ENCODE data around the gene C11orf52.

C11orf52 gene

DNA sequence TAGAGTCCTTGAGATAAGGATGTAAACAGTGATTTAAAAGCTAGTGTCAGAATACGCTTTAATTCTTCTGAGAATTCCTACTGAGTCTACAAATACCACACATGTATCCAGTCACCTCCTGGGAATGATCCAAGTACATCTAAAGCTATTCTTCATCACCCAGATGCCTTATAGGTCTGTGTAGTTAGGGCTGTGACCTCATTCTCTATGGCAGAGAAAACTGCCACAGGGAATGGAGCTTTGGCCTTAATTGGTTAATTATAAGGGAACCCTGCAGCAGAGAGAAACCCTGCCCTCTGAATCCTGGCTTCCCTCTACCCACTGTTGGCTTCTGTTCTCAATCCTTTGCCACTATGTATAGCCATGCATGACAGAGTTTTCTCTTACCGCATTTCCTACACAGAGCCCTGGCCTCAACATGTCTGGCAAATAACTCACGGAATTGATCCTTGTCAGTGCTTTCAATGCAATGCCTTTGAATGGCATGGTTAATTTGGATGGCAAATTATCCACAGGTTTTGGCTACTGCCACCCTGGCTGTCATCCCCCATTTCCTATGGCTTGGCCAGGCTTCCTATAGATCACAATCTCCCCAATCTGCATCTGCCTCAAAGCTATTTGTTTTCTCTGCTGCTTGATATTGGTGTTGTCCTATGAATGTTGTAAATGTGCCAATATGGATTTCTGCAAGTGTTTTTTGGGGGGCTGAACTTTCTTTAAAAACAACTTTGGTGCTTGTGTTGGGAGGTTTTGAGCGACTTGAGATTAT lies 21.3 kb downstream of the C11orf52 start:
- DNase-seq (ENCODE audit: low spot score) = no peak

DNA sequence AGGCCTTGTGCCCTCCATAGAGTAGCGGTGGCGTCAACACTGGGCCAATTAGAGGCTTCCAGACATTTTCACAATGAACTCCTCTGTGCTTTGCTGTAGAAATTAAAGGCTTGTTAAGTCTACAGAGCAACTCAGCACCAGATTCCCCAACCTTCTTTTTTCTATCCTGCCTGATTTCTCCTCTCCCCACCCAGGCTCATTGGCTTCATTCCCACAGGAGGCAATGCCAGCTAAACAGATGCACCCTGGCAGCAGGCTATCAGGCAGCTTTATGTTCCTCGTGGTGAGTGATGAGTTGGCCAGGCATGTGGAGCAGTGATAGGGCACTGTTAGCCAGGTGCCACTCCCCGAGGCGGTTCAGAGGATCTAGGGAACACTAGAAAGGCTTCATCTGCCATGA lies 23.2 kb downstream of the C11orf52 start:
- DNase-seq (ENCODE audit: low spot score) = no peak

DNA sequence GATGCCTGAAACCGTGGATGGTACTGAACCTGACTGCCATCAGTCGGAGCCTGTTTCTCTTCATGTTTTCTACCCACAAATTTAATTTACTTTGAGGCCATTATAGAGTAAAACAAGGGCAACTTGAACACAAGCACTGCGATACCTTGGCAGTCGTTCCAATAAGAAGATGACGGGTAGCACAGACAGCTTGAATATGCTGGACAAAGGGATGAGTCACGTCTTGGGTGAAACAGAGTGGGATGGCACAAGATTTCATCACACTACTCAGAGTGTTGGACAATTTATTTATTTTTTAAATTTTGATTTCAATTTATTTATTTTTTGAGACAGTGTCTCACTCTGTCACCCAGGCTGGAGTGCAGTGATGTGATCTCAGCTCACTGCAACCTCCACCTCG lies 24.1 kb downstream of the C11orf52 start:
- no peak for DNase-seq (ENCODE audit: low spot score)

DNA sequence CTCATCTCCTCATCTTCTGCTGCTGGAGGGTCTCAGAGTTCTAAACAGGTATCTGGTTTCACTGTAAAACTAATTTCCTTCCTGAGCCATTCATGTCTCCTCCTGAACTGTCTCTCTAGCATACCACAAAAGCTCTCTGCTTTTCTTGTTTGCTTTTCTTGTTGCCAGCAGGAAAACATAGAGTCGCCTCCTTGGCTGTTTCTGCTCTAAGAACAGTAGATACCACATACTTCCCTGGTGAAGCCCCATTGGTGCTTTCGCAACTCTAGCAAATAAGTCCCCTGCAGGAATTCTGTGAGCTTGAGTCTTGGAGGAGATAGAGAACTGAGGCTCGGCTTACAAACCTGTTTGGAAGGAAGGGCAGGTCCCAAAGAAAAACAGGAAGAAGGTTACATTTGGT lies 25.4 kb downstream of the C11orf52 start:
- DNase-seq (ENCODE audit: low spot score) = no peak

DNA sequence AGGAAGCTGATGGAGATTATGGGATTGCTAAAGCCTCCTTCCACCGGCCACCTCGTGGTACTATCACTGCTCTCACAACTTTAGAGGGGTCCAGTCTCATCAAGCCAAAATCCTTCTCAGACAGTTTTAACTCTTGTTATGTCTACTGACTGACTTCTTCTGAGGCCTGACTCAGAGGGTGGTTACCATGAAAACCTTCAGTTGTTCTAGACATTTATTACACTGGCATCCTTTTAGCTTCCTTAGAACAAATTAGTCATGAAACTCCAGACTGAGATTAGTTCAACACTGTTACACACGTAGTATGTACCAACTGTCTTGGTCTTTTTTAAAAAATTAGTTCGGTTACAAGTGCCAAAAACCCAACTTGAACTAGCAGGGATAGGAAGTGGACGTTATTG lies 25.9 kb downstream of the C11orf52 start:
- no peak for DNase-seq (ENCODE audit: low spot score)

DNA sequence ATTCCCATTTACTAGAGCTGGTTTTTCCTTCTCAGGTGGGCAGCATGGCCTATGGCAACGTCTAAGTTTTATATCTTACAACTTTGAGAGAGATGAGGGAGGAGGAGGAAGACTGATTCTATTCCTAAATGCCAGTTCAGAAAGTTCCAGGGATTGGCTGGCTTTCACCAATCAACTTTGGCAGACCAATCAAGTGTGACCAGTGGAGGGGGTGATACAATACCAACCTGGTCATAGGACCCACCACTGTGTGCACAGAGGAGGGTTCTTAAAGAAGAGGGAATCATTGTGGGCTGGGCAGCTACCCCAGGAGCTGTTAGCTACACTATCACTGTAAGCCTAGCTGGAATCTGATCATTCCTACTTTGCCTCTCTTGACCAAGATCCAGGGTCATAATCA lies 26.5 kb downstream of the C11orf52 start:
- DNase-seq (ENCODE audit: low spot score) = no peak

DNA sequence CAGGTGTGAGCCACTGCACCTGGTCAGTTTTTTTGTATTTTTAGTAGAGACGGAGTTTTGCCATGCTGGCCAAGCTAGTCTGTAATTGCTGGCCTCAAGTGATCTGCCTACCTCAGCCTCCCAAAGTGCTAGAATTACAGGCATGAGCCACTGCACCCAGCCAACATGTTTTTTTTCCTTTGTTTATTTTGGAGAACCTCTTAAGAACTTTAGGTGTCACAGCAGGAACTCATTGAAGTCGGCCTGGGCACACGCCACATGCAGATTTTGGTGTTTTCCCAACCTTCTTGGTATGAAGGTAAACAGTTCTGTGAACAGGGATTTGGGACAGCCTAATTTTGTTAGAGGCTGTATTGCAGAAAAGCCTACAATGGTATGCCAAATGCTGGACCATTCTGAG lies 27.8 kb downstream of the C11orf52 start:
- no peak for DNase-seq (ENCODE audit: low spot score)

DNA sequence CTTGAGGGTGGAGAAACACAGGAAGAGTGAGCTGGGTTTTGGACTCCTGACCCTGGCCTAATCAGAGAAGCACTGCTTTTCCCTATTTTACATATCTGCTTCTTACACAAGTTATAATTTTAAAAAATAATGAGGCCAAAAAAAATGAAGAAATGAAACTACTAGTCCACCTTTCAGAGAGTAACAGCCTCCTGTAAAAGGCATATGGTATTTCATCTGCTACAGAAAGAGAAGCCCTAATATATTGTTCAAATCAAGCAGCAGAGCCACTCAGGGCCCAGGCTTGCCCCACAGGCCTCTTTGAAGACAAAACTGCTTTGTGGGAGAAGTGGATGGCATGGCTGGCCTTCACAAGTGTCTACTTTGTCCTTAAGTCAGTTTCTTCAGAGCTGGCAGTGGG lies 28.4 kb downstream of the C11orf52 start:
- DNase-seq (ENCODE audit: low spot score) = no peak

DNA sequence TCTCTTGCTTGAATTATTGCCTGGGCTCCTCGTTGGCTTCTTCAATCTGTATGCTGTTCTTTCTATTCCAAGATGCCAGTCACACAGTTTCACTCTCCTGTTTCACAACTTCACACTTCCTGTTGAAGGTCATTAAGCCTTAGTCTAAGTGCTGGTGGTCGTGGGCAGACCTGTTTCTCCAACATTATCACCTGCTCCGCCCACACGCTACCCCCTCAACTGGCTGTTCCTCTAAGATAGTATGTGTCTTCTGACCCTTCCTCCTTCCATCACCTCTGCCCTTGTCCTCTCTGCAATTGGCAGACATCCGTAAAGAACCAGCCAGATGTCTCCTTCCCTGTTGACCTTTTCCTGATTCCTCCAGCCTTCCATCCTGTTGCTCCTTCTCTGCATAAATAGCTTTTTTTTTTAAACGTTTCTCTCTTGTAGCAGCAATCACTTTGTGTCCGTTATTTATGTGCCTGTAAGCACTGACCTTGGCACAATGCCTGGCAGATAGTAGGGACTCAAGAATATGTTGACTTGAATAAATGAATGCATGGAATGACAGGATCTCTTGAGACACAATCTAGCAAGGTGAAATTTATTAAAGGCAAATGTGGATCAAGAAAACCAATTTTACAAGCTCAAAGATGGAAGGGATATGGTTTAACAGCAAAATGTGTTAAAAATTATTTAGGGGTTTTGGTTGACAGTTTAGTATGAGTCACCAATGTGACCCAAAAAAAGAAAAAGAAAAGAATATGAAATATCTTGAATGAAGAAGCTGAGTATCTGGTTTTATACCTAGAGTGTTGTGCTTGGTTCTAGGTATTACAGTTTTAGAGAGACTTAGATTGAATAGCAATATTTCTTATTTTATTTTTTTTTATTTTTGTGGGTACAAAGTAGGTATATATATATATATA lies 31.1 kb downstream of the C11orf52 start:
- no peak for DNase-seq (ENCODE audit: low spot score)

DNA sequence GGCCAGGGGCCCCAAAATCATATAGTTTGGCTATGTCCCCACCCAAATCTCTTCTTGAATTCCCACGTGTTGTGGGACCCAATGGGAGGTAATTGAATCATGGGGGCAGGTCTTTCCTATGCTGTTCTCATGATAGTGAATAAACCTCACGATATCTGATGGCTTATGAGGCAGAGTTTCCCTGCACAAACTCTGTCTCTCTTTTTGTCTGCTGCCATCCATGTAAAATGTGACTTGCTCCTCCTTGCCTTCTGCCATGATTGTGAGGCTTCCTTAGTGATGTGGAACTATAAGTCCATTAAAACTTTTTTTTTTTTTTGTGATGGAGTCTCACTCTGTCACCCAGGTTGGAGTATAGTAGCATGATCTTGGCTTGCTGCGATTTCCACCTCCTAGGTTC lies 32.9 kb downstream of the C11orf52 start:
- no peak for DNase-seq (ENCODE audit: low spot score)

DNA sequence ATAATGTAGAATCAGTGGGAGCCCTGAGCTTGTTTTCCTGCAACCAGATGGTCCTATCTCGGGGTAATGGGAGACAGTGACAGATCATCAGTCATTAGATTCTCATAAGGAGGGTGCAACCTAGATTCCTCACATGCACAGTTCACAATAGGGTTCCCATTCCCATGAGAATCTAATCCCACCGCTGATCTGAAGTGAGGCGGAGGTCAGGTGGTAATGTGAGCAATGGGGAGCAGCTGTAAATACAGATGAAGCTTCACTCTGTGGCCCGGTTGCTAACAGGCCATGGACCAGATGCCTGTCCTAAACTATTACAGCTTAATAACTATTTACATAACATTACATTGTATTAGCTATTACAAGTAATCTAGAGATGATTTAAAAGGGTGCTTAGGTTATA lies 35.4 kb downstream of the C11orf52 start:
- no peak for DNase-seq (ENCODE audit: low spot score)

DNA sequence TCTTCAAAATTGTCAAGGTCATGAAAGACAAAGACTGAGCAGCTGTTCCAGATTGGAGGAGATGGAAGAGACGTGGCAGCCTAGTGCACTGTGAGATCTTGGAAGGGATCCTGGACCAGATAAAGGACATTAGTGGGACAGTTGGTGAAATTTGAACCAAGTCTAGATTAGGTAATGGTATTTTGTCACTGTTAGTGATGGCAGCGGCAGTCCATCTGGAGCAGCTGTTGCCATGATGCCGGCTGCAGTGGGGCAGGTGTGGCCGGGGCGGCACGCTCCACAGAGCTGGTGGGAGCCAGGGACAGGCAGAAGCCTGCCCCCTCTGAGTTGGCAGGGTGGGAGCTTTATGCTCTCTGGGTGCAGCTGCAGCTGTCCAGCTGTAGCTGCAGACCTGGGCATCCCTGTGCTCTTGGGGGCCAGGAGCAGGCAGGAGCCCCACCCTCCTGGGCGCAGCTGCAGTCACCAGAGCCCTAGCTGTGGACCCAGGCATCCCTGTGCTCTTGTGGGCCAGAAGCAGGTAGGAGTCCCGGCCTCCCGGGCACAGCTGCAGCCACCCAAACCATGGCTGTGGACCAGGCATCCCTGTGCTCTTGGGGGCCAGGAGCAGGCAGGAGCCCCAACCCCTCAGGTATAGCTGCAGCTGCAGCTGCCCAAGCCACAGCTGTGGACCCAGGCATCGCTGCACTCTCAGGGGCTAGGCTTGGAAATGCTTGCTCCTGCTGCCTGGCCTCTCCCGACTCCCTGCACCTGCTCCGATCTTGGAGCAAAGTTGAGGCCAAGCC lies 39.1 kb downstream of the C11orf52 start:
- DNase-seq (ENCODE audit: low spot score) = no peak

DNA sequence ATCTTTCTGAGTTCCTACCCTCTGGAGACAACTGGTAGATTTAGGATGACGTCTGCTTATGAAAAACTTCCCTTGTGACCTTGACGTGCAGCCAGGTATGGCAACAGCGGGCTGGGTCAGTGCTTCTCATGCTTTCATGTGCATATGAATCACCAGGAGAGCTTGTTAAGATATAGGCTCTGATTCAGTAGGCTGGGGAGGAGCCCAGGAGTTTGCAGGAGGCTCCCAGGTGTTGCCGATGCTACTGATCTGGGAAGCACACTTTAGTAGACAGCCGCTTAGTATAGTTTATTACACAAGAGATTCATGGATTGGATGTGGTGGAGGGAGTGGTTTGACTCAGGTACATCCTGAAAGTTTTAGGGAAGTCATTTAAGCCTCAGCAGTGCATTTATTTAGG lies 42.2 kb downstream of the C11orf52 start:
- no peak for DNase-seq (ENCODE audit: low spot score)

DNA sequence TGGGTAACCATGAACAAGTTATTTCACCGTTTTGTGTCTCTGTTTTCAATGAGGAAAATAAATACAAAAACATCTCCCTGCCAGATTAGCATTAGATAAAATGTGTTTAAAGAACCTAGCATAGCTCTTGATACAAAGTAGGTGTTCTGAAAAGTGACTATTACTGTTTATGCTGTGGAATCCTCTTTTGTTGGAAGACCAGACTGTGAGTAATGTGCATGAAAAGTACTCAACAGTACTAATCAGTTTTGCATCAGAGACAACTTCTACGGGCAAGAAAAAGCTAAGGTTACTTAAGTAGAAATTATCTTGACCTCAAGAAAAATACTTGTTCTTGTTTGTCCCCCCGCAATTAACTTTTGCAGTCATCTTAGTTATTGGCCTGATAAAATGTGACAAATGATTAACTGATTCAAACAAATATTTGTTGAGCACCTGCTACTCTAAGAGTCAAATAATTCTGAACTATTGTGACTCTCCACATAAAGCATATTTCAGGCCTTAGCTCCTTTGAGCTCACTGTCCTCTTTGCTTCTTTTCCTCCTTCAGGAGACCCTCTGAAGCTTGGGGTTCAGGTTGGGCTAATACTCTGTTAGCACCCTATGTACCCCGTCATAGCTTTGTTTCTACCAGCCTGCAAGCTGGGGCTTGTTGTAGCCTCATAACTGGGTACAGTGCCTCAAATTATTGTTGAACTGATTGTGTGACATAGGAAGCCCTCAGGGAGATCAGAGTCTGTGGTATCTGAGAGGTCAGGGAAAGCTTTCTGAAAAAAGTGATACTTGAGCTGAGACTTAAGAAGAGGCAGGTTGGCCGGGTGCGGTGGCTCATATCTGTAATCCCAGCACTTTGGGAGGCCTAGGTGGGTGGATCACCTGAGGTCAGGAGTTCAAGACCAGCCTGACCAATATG lies 42.9 kb downstream of the C11orf52 start:
- no peak for DNase-seq (ENCODE audit: low spot score)

DNA sequence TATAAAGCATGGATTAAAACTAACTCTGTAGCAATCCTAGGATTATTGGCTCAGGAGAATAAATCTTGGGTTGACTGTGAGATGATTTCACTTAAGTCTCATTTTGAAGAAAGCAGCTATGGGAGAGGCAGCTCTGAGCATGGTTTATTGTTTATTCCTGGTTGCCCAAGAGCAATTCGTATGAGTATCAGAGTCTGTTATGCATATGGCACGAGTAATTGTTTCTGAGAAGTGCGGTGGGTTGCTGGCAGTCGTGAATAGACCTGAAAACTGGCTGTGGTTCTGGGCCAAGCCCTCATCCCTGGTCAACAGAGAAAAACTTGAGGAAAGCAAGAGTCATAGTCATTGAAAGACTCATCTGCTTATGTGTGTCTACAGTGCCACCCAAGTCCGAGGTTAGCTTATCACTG lies 45.2 kb downstream of the C11orf52 start:
- DNase-seq (ENCODE audit: low spot score) = no peak

DNA sequence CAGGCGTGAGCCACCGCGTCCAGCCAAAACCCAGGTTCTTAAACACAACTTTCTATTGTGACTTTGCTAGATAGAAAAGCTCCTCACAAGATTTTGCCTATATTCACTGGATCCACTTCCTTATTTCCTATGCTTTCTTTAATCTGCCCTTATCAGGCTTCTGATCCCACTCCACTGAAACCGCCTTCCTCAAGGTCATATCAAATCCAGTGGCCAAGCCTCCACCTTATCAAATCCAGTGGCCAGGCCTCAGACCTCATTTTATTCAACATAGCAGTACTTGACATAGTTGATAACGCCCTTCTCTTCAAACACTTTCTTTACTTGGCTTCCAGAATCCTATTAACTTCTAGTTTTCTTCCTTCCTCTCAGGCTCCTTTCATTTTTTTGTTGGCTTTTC lies 48.0 kb downstream of the C11orf52 start:
- no peak for DNase-seq (ENCODE audit: low spot score)

DNA sequence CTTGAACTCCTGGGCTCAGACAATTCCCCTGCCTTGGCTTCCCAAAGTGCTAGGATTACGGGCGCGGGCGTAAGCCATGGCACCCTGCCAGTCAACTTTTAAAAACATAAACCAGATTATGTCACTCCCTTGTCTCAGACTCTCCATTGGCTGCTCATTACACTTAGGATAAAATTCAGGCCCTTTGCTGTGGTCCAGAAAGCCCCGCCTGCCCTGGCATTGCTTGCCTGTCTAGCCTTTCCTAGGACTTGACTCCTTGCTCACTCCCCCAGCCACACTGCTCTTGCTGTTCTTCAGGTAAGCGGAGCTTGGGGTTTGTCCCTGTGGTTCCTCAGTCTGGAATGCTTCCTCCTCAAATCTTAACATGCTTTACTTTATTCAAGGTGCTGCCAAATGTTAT lies 48.9 kb downstream of the C11orf52 start:
- DNase-seq (ENCODE audit: low spot score) = no peak

DNA sequence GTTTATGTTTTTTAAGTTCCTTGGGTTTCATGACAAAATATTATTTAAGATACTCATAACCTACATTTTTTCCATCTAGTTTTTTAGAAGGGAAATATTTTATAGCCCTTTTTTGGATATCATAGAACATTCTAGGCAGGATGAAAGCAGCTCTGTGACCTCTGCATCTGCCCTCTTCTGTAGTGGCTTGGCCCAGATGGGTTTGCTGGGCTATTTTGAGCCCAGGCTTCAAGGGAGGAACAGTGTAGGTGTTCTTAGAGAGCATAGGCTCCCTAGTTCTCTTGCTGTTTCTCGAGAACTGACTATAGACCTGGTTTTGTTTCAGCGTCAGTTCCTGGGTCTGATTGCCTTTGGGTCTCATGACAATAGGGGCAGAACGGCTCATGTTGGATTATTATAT lies 50.6 kb downstream of the C11orf52 start:
- DNase-seq (ENCODE audit: low spot score) = no peak

DNA sequence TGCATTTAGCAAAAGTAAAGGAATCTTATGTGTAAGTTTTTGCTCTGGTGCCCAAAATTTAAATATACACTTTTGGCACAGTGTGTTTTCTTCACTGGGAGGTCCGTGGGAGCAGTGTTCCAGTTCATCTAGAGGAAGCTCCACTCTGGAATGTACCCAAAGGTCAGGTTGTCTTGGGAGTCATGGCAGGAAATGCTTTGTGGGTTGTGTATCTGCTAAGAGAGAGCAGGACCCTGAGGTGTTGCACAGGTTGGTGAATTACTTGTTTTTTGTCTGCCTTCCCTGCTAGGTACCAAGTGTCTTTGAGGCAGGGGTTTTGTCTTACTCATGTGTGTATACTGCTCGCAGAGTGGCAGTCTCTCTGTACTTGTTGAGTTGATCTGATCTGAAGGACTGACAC lies 55.7 kb downstream of the C11orf52 start:
- DNase-seq (ENCODE audit: low spot score) = no peak

DNA sequence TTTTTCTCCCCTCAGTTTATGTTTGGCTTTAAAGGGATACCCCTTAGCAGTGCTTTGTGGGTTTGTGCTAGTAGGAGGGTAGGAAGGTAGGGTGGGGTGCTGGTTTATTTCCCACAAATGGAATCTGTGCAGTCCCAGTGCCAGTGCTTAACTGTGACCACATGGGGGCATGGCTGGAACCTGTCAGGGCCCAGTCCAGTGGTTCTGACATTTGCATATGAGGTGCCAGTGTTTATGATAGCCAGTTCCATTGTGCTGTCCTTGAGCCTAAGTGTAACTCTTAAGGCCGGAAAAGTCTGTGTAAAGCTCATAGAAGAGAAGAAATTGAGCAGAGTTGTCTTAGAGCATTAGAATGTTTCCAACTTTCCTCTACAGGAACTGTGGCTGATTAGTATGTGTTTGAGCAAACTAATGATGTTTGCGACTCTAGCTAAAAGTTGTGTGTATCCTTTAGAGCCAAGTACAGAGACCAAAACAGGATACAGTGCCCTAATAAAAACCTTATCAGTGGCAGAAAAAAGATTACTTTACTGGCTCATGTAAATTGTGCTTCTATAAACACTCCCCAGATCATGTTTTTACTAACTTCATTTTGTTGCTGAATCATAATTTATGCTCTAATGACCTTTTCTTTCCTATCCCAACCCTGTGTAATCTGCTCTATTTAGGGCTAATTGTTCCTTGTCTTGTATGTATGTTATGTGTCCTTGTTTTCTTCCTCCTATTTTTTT lies 56.5 kb downstream of the C11orf52 start:
- DNase-seq (ENCODE audit: low spot score) = no peak

All from putamen (tissue), 1 donor.